A673 (cell line): ENCODE data around the gene MYMK.

Source experiments
- CTCF ChIP-seq: fragments of 300-800, 200-600 bp; sonication (generic); conservative IDR thresholded peaks from 2 replicates; pipeline ENCODE4 v1.5.1; 2017; ENCODE audit warnings: low read depth, mild to moderate bottlenecking, antibody characterized with exemption, low read length, moderate library complexity, mixed read lengths
- EZH2 ChIP-seq: fragments of 200-600 bp; sonication (generic); IDR thresholded peaks from 2 replicates; pipeline ENCODE4 v1.6.1; 2017; ENCODE audit warnings: borderline replicate concordance, low read depth, mild to moderate bottlenecking, mixed read lengths, antibody characterized with exemption, low read length; ENCODE audit not compliant: poor library complexity, severe bottlenecking

- no peak for TF ChIP-seq CTCF
- no peak for TF ChIP-seq EZH2
These were observed 15.4 kb upstream of the MYMK start for GRCh38 chr9:133539991-133540697.
